GM12891 (cell line): ENCODE measurements around the gene SLC16A4.

Source experiments
- PAX5 ChIP-seq: IDR thresholded peaks from 2 replicates; pipeline ENCODE4 v1.6.1; 2011; ENCODE audit warnings: low read length, moderate library complexity, mild to moderate bottlenecking; ENCODE audit not compliant: insufficient read depth, severe bottlenecking
- POLR2A ChIP-seq: IDR thresholded peaks from 2 replicates; pipeline ENCODE4 v1.6.1; 2011; ENCODE audit warnings: low read depth, low read length, control low read depth
- POLR2AphosphoS5 ChIP-seq: IDR thresholded peaks from 2 replicates; pipeline ENCODE4 v1.6.1; 2011; ENCODE audit warnings: low read depth, low read length, control low read depth
- POU2F2 ChIP-seq: IDR thresholded peaks from 2 replicates; pipeline ENCODE4 v1.6.1; 2011; ENCODE audit warnings: low read depth, mild to moderate bottlenecking, control low read depth, low read length, moderate library complexity
- SPI1 ChIP-seq: IDR thresholded peaks from 2 replicates; pipeline ENCODE4 v1.6.1; 2011; ENCODE audit warnings: low read depth, low read length, control low read depth
- TAF1 ChIP-seq: IDR thresholded peaks from 2 replicates; pipeline ENCODE4 v1.6.1; 2011; ENCODE audit warnings: low read depth, low read length, control low read depth

- no peak for TF ChIP-seq POLR2A
- no peak for TF ChIP-seq TAF1
- no peak for TF ChIP-seq POLR2AphosphoS5
- no peak for TF ChIP-seq POU2F2
- TF ChIP-seq SPI1, result no peak
- TF ChIP-seq PAX5, result no peak
These were observed 39.5 kb upstream of the SLC16A4 start for GRCh38 chr1:110430366-110430765.
